ENCODE data around the gene DNAH7.

- TF ChIP-seq POLR2A (IDR thresholded peaks at IDR 0.05) (no peak), POLR2AphosphoS5 (IDR thresholded peaks at IDR 0.05) (no peak)
- TF ChIP-seq, protein P1, sequence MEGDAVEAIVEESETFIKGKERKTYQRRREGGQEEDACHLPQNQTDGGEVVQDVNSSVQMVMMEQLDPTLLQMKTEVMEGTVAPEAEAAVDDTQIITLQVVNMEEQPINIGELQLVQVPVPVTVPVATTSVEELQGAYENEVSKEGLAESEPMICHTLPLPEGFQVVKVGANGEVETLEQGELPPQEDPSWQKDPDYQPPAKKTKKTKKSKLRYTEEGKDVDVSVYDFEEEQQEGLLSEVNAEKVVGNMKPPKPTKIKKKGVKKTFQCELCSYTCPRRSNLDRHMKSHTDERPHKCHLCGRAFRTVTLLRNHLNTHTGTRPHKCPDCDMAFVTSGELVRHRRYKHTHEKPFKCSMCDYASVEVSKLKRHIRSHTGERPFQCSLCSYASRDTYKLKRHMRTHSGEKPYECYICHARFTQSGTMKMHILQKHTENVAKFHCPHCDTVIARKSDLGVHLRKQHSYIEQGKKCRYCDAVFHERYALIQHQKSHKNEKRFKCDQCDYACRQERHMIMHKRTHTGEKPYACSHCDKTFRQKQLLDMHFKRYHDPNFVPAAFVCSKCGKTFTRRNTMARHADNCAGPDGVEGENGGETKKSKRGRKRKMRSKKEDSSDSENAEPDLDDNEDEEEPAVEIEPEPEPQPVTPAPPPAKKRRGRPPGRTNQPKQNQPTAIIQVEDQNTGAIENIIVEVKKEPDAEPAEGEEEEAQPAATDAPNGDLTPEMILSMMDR (IDR thresholded peaks at IDR 0.05 in 8 of 11, conservative IDR thresholded peaks at IDR 0.05 in 3 of 11): no peak
Measured at GRCh38 chr2:195782156-195782555, 286.5 kb downstream of the DNAH7 start.

Data from spleen (tissue), 7 donors.